GM18867 (cell line): ENCODE results near the gene WBP2NL.

Experiments used
- ATAC-seq: cut with Tn5 transposase; IDR thresholded peaks from one replicate; pipeline ENCODE4 v1.9.1; 2021; ENCODE audit warnings: mild to moderate bottlenecking, moderate library complexity; ENCODE audit not compliant: unreplicated experiment

Gene WBP2NL

DNA sequence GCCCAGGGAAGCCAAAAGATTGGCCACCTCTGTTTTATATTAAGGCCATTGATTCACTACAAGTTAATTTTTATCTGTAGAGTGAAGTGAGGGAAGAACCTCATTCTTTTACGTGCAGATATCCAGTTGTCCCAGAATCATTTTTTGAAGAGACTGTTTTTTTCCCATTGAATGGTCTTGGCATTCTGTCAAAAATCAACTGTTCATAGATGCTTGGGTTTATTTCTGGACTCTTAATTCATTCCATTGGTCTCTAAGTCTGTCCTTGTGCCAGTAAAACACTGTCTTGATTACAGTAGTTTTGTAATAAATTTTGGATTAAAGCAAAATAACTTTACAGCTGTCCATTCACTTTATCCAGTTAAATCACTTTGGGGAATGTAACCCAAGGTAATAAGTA, 26.8 kb downstream of the WBP2NL start:
- ATAC-seq: no peak

DNA sequence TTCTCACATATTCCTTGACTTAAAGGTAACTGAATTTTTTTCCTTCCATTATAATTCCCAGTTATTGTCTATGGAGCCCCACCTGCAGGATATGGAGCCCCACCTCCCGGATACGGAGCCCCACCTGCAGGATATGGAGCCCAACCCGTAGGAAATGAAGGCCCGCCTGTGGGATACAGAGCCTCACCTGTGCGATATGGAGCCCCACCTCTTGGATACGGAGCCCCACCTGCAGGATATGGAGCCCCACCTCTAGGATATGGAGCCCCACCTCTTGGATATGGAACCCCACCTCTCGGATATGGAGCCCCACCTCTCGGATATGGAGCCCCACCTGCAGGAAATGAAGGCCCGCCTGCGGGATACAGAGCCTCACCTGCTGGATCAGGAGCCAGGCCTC, 28.1 kb downstream of the WBP2NL start:
- no peak for ATAC-seq

DNA sequence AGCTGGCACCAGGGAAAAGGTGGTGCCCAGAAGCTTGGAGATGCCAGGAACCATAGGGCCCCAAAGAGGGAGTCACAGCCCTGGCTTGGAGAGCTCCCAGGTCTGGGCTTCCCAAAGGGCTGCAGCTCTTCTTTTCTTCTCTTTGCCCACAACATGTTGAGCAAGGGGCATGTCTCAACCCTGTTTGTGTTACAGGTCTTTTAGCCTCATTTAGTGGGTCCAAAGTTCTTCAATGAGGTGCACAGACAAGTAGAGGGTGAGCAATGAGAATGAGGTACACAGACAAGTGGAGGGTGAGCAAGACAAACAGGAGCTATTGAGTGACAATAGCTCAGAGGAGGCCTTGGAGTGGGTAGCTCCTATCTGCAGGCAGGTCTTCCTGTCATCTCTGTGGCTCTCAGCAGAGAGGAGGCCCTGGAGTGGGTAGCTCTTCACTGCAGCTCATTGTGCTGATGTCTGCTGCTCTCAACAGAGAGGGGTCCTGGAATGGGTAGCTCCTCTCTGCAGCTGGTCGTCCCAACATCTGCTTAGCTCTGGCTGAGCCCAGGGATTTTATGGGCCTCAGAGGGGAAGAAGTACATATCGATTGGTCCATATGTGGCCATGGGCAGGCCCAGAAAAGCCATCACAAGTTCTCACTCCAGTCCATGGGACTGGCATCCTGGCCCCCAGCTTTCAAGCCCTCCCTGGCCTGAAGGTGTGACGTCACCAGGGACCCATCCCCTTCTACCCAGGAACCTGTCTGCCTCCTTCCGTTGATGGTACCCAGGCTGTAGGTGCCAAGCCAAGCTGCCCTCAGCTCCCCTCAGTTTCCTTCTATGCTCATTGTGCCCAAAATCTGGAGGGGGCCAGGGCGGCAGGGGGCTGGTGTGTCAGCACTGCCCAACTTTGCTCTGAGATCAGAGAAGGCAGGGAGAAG, 34.9 kb downstream of the WBP2NL start:
- no peak for ATAC-seq

DNA sequence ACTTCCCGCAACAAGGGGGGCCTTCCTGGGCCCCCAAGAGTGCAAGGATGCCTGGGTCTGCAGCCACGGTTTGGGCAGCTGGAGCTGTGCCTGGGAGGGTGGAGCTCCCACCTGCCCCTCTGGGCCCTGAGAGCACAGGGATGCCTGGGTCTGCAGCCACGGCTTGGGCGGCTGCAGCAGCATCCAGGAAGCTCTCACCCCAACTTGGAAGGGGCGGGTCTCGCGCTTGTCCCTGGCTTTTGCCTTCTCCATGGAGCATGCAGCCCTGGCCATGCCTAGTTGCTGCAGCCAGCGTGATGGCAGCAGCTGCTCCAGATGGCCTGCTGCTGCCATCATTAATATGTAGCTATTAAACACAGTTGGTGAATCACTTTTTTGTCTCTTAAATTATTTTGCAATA, 36.7 kb downstream of the WBP2NL start:
- ATAC-seq: no peak

DNA sequence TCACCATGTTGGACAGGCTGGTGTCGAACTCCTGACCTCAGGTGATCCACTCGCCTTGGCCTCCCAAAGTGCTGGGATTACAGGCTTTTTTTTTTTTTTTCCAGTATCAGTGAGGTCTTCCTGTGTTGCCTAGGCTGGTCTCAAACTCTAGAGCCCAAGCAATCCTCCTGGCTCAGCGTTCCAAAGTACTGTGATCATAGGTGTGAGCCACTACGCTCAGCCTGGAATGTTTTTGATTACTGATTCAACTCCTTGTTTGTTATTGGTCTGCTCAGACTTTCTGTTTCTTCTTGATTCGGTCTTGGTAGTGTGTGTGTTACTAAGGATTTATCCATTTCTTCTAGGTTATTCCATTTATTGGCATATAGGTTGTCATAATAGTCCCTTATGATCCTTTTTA, 40.7 kb downstream of the WBP2NL start:
- ATAC-seq: no peak

DNA sequence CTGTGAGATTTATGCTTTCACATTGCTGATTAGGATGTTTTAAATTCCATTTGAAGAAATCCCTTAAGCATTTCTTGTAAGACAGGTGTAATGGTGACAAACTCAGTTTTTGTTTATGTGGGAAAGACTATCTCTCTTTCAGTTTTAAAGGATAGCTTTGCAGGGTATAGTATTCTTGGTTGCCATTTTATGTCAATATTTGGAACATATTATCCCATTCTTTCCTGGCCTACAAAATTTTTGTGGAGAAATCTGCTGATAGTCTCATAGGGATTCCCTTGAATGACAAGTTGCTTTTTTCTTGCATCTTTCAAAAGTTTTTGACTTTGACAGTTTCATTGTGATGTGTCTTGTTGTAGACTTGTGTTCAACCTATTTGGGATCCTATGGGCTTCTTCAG, 43.2 kb downstream of the WBP2NL start:
- no peak for ATAC-seq

DNA sequence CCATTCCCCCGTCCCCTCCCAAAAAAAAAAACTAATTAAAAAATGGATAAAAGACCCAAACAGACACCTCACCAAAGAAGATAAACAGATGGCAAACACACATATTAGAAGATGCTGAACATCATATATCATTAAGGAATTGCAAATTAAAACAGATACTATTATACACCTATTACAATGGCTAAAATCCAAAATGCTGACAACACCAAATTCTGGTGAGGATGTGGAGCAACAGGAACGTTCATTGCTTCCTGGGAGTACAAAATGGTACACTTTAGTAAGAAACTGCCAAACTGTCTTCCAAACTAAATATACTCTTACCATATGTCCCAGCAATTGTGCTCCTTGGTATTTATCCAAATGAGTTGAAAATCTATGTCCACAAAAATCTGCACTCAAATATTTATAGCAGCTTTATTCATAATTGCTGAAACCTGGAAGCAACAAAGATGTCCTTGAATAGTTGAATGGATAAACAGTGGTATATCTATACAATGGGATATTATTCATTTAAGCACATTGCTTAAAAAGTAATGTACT, 52.1 kb downstream of the WBP2NL start:
- no peak for ATAC-seq

DNA sequence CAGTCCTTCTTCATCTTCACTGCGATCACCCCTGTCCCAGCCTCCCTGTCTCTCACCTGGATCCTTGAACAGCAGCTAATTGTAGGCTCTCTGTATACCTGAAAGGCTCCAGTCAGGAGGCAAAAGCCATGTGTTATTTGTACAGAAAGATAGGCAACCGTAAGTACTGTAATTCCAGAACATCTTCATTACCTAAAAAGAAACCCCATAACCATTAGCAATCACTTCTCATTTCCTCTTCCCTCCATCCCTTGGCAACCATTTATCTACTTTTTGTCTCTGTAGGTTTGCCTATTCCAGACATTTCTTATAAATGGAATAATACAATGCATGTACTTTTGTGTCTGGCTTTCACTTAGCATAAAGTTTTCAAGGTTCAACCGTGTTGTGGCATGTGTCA, 54.2 kb downstream of the WBP2NL start:
- no peak for ATAC-seq

DNA sequence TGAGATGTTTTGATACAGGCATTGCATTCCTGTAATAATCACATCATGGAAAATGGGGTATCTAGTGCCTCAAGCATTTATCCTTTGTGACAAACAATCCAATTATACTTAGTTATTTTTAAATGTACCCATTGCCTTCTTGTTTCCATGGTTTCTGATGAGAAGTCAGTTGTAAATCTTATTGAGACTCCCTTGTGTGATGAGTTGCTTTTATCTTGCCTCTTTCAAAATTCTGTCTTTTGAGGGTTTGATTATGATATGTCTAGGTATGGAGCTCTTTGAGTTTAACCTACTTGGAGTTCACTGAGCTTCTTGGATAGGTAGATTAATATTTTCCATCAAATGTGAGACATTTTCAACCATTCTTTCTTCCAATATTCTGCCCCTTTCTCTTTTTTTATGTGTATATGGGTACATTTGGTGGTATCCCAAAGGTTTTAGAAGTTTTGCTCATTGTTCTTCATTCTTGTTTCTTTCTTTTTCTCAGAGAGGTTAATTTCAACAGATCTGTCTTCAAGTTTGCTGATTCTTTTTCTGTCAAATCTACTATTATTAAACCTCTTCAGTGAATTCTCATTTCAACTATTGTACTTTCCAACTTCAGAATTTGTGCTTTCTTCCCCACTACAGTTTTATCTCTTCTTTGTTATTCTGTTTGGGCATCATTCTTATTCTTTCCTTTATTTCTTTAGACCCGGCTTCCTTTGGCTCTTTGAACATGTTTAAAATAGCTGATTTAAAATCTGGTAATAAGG, 58.3 kb downstream of the WBP2NL start:
- no peak for ATAC-seq

DNA sequence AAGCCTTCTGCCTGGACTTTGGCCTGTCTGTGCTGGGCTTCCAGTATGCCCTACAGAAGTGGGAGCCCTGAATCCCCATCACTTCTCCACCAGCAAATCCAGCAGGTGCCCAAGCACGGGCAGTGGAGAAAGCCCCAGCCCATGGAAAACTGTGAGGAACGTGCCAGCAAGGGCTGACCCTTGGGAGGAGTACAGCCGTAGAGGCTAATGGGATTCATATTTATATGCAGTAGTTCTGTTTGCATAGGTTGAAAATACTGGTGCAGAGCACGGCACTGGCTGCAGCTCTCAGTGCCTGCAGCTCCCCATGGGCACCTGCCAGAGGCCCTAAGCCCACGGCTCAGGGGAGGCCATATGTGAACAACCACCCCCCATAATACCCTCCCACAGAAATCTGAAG, 61.9 kb downstream of the WBP2NL start:
- no peak for ATAC-seq

DNA sequence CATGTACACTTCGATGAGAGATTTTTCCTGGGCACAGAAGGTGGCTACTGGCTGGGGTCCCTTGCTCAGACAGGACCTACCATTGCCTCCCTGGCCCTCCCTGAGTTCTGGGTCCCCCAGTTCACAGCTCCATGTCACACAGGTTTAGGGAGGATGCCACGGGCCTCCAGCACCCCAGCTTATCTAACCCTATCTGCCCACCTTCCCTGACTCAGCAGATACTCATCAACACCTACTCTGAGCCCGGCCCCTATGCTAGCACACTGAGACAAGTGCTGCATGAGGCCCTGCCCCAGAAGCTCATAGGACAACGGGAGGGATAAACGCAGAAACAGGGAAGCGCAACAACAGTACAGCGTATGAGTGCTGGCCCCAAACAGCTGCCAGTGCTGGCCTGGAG, 62.5 kb downstream of the WBP2NL start:
- no peak for ATAC-seq

DNA sequence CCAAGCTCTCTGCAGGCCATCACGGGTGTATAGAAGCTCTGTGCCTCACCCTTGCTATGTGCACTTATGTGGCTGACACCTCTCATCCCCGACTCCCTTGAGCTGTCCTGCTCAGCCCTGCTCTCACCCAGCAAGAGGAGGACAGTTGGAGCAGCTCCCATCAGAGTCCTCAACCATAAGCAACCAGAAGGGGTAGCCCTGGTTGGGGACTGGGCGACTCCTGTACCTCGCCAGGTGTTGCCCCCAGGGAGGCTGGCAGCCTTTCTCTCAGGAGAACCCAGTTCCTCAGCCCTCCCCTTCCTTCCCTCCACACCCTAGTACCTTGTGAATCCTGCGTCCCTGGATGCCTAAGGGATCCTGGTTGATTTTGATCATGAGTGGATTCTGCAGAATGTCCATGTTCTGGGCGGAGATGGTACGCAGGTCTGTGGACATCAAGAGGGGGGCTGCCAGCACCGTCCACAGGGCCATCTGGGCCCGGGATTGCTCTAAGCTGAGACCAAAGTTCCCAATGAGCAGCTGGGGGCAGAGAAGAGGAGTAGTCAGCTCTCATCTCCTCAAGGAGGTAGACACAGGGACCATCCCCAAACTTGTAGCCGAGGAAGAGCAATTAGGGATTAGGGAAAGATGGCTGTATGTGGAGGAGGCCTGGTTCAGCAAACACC, 64.0 kb downstream of the WBP2NL start:
- no peak for ATAC-seq

DNA sequence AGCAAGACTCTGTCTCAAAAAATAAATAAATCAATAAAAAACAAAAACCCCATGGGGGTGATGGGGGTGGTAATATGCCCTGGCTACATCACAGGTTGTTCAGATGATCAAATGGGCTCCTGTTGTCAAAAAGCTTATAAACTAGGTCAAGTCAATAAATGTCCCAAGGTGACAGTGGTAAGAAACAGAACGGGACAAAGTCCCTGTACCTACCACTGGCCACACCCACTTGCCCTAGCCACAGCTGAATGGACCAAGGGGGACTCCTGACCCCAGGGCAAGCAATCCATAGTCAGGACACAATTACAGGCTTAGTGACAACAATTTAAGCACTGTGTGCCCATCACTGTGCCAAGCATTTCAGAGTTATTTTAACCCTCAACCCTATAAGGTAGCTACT, 66.0 kb downstream of the WBP2NL start:
- ATAC-seq: no peak

DNA sequence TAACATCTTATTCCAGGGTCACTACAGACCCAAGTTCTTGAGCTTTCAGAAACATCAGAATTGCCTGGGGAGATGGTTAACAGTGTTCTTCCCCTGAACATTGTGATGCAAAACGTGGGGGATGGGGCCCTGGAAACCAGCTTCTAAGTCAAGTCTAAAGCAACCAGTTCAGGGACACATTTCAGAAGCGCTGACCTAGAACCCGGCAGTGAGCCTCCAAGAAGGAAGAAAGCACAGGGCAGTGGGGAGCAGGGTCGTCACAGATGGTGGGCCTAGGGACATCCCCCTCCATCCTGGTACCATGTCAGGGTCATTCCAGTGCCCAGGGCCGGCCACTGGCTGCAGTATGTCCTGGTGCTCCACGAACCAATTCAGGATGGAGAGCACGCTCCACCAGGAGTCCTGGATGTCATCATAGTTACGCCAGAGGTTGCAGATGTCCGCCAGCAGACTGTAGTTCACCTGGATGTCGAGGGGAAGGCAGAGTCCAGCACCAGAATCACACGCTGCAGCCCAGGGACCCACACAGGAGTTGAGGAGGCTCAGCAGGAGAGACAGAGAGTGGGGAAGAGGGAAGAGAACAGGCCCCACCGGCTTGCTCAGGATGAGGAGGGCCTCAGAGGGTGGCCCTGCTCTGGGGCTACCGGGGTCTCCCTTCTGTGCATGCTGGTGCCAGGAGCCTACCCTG, 67.0 kb downstream of the WBP2NL start:
- ATAC-seq: no peak

DNA sequence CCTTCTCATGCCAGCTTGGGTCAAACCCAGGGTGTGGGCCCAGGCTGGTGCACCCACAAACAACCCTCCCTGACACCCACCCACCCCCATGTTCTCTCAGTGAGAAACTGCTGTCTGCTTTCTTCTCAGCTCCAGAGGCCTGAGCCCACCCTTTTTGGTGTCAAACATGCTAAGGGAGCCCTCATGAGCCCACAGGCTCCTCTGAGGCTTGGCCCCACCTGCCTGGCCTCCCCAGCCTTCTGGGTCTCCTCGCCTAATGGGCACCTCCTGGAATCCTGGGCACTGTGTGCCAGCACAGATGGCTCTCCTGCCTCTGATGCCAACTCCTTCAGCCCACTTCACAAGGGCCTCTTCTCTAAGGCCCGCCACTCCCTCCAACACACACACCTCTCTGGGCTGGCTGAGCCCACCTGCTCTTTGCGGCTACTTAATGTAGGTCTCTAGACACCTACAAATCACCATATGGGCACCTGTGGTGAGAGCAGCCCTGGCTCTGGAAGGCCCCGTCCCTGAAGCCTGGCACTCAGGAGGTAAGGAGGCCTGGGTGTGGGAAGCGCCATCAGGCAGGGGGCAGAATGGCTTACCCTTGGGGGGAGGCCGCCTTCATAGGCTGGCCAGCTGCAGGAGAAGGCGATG, 67.7 kb downstream of the WBP2NL start:
- no peak for ATAC-seq

DNA sequence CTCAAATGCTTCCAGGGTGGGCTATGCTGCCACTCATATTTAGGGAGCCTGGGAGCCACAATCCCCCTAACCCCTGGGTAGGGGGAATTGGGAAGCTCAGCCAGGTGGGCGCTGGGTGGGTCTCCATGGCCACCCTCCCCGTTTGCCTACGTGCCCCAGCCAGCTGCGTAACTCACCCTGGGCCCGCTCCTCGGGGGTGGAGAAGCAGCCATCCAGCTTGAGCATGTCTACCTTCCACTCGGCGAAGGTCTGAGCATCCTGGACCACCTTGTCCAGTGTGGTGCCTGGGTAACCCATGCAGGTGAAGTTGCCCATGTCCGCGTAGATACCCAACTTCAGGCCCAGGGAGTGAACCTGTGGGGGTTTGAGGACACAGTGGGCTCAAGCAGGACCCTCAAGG, 68.3 kb downstream of the WBP2NL start:
- no peak for ATAC-seq

DNA sequence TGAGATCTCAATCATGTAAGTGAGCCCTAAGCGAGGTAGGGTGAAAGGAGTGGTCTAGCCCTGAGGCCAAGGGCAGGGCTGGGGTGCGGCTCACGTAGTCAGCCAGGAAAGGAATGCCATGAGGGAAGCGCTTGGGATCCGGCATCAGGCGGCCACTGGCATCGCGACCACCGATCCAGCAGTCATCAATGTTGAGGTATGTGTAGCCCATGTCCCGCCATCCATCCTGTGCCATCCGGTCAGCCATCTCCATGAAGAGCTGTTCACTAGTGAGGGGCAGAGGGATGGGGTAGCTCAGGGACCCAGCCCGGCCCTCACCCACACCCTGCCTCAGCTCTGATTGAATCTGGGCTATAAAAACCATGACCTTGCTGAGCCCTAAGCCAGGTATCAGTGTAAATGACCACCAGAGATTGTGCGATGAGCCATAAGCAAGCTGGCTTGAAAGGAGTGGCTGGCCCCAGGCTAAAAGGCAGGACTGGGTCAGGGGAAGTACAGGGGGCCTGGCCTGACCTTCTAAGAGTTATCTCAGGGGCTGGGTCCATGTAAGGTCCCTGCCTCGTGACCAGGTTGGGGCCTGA, 69.2 kb downstream of the WBP2NL start:
- ATAC-seq: no peak

DNA sequence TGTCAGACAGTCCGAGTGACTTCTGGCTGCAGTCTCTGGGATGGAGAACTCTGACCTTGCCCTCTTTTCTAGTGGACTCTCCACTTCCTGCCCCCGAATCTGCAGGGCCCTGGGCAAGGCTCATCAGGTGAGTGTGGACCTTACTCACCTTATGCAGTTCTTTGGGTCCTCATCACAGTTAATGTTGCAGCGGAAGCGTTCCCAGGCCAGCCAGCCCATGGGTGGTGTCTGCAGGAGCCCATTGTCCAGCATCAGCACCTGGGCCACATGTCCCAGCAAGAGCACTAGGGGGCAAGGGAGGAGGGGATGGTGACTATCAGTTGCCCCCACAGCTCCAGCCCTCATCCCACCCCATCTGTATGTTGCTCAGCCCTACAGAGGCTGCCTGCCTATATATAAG, 69.7 kb downstream of the WBP2NL start:
- no peak for ATAC-seq

DNA sequence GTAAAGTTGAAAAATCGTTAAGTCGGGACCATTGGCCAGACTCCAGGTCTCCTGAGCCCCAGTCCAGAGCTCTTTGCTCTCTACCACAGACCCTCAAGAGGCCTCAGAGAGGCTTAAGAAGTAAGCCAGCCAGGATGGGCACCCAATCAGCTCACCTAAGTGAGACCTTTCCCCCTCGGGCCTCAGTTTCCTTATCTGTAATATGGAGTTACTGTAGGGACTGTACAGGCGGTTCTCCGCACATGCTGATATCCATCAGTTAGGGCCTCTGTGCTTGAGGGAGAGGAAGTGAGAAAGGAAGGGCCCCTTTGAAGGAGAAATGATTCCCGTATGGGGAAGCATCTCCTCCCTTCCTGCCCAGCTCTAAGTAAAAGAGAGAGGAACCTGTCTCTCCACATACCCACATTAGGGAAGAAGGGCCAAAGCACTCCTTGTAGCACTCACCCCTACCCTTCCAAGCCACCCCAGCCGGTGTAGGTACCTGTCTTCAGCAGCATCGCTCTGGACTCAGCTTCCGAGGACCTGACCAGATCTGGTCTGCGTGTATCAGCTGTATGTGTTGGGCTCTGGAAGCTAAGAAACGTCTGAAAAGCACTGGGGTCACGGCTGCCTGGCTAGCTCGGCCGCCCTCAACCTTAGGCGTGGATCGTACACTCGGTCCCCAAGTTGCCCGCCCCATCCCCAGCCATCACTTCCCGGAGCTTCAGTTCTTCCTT, 71.4 kb downstream of the WBP2NL start:
- ATAC-seq: peak; percentile 18
